Measurements from ENCODE around the gene ANKLE1. TPM values are rescaled to one million over a fixed set of nuclear protein-coding genes. Genes with fewer than 3 reads are reported as not detected.
A peak's percentile ranks its signal among the peaks of the same experiment; 100 is the strongest.

Gene ANKLE1
- total and polyA plus RNA-seq, 2 donors, result 0.26 to 0.66 TPM

DNA sequence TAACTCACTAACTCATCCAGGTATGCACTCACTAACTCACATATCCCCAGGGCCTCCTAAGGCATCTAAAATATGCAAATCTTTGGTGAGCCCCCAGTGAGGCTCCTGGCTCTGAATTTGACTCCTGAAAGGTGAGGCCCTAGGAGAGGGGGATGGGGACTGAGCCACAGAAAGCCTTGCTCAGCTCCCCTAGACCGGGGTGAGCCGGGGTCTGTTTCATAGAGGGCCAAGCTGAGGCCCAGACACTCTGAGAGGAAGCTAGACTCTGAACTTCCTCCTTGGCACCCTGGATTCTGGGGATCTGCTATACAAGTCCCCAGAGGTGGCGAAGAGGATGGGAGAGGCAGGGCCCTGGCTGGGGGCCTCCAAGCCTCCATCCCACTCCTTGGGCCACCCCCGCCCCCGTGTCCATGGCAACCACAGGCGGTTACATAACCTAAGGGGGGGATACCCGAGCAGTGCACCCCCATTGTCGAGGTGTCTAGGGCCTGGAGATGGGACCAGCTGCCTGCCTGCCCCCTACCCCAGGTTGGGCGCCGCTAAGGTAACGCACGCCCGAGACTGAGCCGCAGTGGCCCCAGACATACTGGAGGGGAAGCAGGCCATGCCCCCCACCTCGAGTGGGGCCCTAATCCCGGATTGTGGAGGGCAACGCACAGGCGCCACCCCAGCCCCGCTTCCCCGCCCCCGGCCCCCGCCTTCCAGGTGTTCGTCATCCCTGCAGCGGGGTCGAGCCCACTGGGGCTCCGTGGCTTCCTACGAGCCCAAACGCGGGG, 20.9 kb downstream of the ANKLE1 start:
- no peaks in the 10 kb centered on the region for H3K4me1 ChIP-seq (ENCODE audit: insufficient read depth)
- H3K4me3 ChIP-seq (ENCODE audit: low read depth, low read length), result peak overlapping the region; percentile 78
- WGBS, result 14% methylated on average over 29 of the region's 29 CpGs
- no peaks in the 10 kb centered on the region for H3K36me3 ChIP-seq (ENCODE audit: insufficient read depth)
- H3K27ac ChIP-seq (ENCODE audit: low read depth), result no peak overlapping the region
- no peak for DNase-seq (ENCODE audit: extremely low spot score)

DNA sequence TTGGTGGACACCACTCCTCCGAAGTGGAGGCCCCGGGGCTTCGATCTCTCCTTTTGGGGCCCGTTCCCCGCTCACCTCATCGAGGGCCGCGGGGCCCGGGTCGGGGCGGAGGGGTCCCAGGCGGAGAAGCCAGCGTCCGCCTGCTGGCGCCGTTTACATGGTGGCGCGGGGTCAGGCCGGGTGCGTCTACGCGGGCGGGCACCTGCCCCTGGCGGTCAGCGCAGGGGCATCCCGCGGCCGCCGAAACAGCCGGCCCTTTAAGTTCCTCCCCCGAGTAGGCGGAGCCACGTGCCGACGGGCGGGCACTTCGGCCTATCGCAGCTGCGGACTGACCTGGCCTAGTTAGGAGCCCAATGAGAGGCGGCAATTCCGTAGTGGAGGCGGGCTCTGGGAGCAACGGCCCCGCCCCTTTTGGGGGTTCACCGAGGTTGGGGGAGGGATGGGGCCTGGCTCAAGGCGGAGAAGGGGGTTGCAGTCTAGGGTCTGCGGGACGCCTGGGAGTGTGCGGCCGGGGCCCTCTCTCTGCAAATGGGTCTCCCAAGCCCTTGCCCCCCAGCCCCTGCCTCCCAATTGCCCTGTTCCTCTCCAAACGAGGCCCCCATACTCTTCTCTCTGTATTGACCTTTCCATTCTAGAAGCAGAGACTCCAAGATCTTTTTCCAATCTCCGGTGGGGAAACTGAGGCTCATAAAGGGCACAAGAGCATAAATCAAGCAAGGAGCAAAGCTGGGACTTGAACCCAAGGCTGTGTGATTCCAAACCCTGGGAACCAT, 21.7 kb downstream of the ANKLE1 start, which contains the start of gene ABHD8:
Gene ABHD8, minus strand, starts transcription at position 259 of the 773 bp plus-strand sequence. CDS start 1,809 bp downstream, outside the sequence.
- no peak within 1 kb of the TSS for H3K27ac ChIP-seq (ENCODE audit: low read depth)
- 1% methylated on average over 52 of the region's 52 CpGs for WGBS

DNA sequence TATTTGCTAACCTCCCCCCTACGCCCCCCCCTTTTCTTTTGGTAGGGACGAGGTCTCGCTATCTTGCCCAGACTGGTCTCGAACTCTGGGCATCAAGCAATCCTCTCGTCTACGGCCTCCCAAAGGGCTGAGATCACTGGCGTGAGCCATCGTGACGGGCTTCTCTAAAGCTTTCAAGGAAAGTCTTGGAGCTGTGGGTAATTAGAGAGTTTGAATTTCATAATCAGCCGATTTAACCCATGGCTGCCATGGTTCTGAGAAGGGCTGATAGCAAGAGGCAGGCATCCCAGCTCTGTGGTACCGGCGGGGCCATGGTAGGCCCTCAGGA, 22.2 kb downstream of the ANKLE1 start:
- no peaks in the 10 kb centered on the region for H3K36me3 ChIP-seq (ENCODE audit: insufficient read depth)
- no peak for DNase-seq (ENCODE audit: extremely low spot score)
- H3K4me1 ChIP-seq (ENCODE audit: insufficient read depth), result no peaks in the 10 kb centered on the region
- no peak overlapping the region for H3K4me3 ChIP-seq (ENCODE audit: low read depth, low read length)
- no peak overlapping the region for H3K27ac ChIP-seq (ENCODE audit: low read depth)
- 67% methylated on average over 12 of the region's 12 CpGs for WGBS

More for the DNA sequence above, 21.7 kb downstream of the ANKLE1 start, which contains the start of gene ABHD8:
- Histone ChIP-seq H3K36me3 (ENCODE audit: insufficient read depth) (no peaks in the 10 kb centered on the region), H3K4me3 (ENCODE audit: low read depth, low read length) (peak within 1 kb of the TSS; percentile 78), H3K4me1 (ENCODE audit: insufficient read depth) (no peaks in the 10 kb centered on the region)
- DNase-seq (ENCODE audit: extremely low spot score), result peak; percentile 89

DNA sequence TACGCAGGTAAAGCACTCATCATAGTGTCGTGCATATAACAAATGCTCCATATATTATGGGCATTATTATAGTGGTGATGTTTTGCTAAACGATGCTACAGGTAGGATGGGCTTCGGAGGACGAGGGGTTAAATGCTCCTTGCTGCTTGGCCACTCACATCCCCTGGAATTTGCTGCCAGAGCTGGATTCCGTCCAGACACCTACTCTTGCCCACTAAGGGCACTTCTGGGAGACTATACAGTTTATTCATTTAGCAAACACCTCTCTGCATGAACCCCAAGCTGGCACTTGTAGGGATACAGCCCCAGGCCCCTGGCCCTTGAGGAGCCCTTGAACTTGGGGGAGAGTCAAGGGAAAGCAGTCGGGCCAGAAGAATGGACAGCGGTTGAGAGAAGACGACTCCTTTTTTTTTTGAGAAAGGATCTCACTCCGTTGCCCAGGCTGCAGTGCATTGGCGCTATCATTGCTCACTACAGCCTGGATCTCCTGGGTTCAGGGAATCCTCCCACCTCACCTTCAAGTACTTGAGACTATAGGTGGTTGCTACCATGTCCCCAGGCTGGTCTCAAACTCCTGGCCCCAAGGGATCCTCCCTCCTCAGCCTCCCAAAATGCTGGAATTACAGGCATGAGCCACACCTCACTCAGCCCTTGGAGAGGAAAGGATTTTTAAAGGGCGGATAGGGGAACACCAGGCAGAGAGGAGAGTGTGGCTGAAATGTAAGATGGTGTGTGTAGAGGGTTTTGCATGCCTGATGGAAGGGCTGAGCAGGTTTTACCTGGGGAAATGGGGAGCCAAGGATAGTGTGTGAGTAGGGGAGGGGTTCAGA, 22.9 kb downstream of the ANKLE1 start:
- H3K4me3 ChIP-seq (ENCODE audit: low read depth, low read length), result no peak overlapping the region
- DNase-seq (ENCODE audit: extremely low spot score), result no peak
- H3K4me1 ChIP-seq (ENCODE audit: insufficient read depth), result no peaks in the 10 kb centered on the region
- 52% methylated on average over 12 of the region's 12 CpGs for WGBS
- H3K27ac ChIP-seq (ENCODE audit: low read depth), result no peak overlapping the region
- no peaks in the 10 kb centered on the region for H3K36me3 ChIP-seq (ENCODE audit: insufficient read depth)

DNA sequence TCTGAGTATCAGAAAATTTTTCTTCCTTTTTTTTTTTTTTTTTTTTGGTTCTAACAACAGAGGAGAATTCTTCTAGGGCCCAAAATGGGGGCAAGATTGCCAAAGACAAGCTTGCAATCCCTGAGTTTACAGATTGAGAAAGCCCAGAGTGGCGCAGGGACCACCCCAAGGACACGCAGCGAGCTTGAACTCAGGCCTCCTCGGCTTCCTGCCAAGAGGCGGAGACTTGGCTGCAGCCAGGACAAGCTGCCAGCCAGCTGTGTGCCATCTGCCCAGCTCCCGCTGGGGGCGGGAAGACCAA, 23.5 kb downstream of the ANKLE1 start:
- H3K27ac ChIP-seq (ENCODE audit: low read depth), result no peak overlapping the region
- no peaks in the 10 kb centered on the region for H3K36me3 ChIP-seq (ENCODE audit: insufficient read depth)
- H3K4me1 ChIP-seq (ENCODE audit: insufficient read depth), result no peaks in the 10 kb centered on the region
- no peak for DNase-seq (ENCODE audit: extremely low spot score)
- H3K4me3 ChIP-seq (ENCODE audit: low read depth, low read length), result no peak overlapping the region
- WGBS, result 1% methylated on average over 7 of the region's 7 CpGs

DNA sequence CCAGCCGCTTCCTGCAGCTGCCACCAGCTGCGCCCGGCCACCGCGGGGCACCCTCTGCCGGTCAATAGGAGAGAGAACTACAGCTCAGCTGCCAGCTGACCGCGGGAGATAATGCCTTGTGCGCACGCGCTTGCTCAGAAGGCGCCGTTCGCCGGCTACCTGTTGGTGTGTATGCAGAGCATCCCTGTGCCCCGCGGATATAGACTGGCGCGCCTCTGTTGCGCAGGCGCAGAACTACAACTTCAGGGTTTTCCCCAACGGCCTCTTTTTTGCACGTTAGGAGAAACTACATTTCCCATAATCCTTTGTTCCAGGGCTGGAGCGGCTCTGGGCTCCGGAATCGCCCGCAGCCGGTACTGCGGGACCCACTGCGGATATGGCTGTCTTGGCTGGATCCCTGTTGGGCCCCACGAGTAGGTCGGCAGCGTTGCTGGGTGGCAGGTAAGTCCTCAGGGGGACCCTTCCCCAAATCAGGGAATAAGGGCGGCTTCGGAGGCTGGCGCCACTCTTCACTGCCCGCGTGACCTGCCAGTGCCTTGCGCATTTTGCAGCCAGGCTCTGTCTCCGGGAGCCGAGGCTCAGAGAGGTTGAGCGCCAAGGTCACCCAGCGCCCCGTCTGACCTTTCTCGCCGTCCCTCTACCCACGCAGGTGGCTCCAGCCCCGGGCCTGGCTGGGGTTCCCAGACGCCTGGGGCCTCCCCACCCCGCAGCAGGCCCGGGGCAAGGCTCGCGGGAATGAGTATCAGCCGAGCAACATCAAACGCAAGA, 24.0 kb downstream of the ANKLE1 start, which contains the start of gene MRPL34:
Gene MRPL34, plus strand, starts transcription at position 356 of the 768 bp plus-strand sequence. Its CDS starts 21 bp downstream, at position 377.
- under 1% methylated on average over 55 of the region's 55 CpGs for WGBS
- Histone ChIP-seq H3K27ac (ENCODE audit: low read depth) (peak within 1 kb of the TSS; percentile 89), H3K36me3 (ENCODE audit: insufficient read depth) (no peaks in the 10 kb centered on the region), H3K4me3 (ENCODE audit: low read depth, low read length) (peak within 1 kb of the TSS; percentile 58), H3K4me1 (ENCODE audit: insufficient read depth) (no peaks in the 10 kb centered on the region)
- DNase-seq (ENCODE audit: extremely low spot score), result peak; percentile 96

DNA sequence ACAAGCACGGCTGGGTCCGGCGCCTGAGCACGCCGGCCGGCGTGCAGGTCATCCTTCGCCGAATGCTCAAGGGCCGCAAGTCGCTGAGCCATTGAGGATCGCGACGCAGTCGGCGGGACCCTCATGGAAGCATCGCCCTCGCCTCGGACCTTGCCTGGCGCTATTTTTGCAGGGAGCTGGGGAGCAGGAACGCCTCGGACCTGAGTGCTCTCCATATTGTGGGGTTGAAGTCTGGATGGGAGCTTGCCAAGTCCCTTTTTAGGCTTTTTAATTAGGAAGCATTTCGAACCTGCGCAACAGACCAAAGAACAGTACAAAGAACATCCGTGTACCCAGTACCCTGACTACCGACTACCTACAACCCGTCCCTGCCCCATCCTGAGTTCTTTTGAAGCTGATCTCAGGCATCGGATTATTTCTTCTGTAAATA, 24.6 kb downstream of the ANKLE1 start:
- Histone ChIP-seq H3K36me3 (ENCODE audit: insufficient read depth) (no peaks in the 10 kb centered on the region), H3K4me1 (ENCODE audit: insufficient read depth) (no peaks in the 10 kb centered on the region), H3K27ac (ENCODE audit: low read depth) (peak overlapping the region; percentile 89), H3K4me3 (ENCODE audit: low read depth, low read length) (peak overlapping the region; percentile 58)
- 7% methylated on average over 28 of the region's 28 CpGs for WGBS
- no peak for DNase-seq (ENCODE audit: extremely low spot score)

DNA sequence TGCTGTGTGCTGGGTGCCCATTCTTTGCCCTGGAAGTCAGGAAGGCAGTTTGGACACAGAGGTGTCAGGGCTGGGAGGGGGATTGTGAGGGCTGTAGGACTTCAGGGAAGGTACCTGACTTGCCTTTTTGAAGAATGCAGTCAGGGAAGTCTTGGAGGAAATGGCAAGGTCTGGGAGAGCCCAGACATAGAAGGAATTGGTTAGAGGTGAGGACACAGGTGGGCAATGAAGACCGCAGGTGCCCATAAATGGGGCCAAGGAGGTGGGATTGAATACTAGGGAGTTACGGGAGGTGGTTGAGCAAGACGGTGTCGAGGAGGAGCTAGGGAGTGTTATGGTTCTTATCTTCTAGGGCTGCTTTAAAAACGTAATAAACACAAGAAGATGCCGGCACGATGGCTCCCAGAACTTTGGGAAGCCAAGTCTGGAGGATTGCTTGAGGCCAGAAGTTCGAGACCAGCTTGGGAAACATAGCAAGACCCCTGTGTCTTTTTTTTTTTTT, 26.2 kb downstream of the ANKLE1 start:
- Histone ChIP-seq H3K36me3 (ENCODE audit: insufficient read depth) (no peaks in the 10 kb centered on the region), H3K4me1 (ENCODE audit: insufficient read depth) (no peaks in the 10 kb centered on the region), H3K4me3 (ENCODE audit: low read depth, low read length) (no peak overlapping the region), H3K27ac (ENCODE audit: low read depth) (no peak overlapping the region)
- no peak for DNase-seq (ENCODE audit: extremely low spot score)
- 77% methylated on average over 8 of the region's 8 CpGs for WGBS

DNA sequence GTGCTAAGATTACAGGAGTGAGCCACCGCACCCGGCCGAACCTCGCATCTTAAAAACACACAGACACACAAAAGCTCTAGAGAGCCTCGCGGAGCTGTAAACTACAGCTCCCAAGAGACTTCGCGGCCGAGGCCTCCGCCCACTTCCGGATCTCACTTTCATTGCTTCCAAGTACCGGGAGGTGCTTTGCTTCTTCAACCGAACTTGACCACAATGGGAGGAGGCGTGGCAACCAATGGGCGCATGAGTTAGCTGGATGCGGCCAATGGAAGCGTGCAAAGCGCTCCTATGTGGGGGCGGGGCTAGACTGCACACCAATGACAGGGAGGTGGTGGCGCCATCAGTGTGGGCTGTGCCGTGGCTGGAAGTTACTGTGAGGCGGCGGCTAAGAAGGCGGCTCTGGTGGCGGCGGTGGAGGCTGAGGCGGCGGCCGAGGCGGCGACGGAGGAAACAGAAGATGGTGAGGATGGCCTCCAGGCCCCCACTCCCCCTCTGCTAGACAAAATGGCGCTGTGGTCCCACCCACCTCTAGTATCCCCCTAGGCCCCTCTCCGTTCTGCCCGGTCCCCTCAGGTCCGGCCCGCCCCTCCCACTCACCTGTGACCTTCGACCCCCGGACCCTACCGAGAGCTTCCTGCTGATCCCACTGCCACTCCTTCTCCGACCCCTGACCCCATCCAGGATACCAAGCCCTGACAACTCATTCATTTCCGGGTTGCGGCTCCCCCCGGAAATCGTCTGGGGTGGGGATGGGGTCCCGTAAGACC, 27.7 kb downstream of the ANKLE1 start, which contains the start of gene DDA1:
Gene DDA1, plus strand, starts transcription at position 366 of the 767 bp plus-strand sequence. Its CDS starts 92 bp downstream, at position 458.
- Histone ChIP-seq H3K4me3 (ENCODE audit: low read depth, low read length) (peak within 1 kb of the TSS; percentile 92), H3K4me1 (ENCODE audit: insufficient read depth) (no peaks in the 10 kb centered on the region), H3K36me3 (ENCODE audit: insufficient read depth) (no peaks in the 10 kb centered on the region), H3K27ac (ENCODE audit: low read depth) (peak within 1 kb of the TSS; percentile 35)
- WGBS, result under 1% methylated on average over 46 of the region's 46 CpGs
- DNase-seq (ENCODE audit: extremely low spot score), result peak; percentile 99

DNA sequence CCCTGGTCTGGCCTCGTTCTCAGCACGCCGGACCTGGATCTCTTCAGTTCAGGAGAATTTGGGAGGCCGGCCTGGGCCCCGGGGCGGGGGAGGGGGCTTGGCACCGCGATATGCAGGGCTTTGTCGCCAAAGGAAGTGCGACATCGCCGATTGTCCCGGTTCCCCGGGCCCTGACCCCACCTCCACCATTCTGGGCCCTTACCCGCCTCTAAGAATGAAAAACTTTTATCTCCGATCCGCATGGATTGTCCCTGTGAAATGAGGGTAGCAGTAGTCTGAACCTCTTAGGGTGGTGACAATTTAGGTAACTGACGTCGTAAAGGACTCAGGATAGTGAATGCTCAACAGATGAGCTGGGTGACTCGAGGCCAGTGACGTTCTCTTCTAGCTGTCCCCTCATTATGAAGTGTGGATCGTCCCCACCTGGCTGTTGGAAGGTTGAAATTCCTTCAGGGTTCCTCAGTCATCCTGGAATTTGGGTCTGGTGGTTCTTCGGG, 28.3 kb downstream of the ANKLE1 start:
- Histone ChIP-seq H3K27ac (ENCODE audit: low read depth) (no peak overlapping the region), H3K4me3 (ENCODE audit: low read depth, low read length) (peak overlapping the region; percentile 92), H3K36me3 (ENCODE audit: insufficient read depth) (no peaks in the 10 kb centered on the region), H3K4me1 (ENCODE audit: insufficient read depth) (no peaks in the 10 kb centered on the region)
- 6% methylated on average over 23 of the region's 23 CpGs for WGBS
- DNase-seq (ENCODE audit: extremely low spot score), result no peak

DNA sequence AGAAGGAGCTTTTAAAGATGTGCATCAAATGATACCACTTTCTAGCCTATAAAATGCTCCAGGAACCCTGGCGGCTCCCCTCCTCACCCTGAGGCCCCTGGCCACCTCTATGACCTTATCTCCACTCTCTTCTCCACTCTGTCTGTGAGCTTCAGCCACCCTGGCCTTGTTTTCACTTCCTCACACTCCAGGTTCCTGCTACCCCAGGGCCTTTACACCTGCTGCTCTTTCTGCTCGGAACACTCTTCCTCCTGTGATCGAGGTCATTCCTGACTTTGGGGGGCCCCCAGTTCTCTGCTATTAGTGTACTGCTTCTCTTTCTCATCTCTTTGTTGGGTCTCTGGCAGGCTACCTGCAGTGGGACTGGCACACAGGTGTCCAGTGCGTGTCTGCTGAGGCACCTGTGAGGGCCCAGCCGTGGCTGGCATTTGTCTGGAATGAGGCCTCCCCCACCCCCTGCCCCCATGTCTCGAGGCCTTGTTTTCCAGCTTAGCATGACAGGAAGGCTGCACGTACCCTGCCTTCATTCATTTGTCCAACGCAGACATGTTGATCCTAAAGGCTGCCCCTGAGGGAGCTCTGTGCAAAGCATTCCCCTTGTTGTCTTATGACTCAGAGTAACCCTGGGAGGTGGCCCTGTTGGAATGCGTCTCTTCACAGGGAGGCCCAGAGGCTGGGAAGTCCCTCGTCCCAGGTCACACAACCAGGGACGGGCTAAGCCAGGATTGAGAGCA, 29.9 kb downstream of the ANKLE1 start:
- no peak overlapping the region for H3K4me3 ChIP-seq (ENCODE audit: low read depth, low read length)
- no peaks in the 10 kb centered on the region for H3K4me1 ChIP-seq (ENCODE audit: insufficient read depth)
- H3K27ac ChIP-seq (ENCODE audit: low read depth), result no peak overlapping the region
- DNase-seq (ENCODE audit: extremely low spot score), result no peak
- 74% methylated on average over 11 of the region's 11 CpGs for whole genome bisulfite sequencing
- no peaks in the 10 kb centered on the region for H3K36me3 ChIP-seq (ENCODE audit: insufficient read depth)
